ENCODE data around the gene CORO1C.

GRCh38 chr12:108678104-108678730 lies 53.1 kb downstream of the CORO1C start:
- no peak for TF ChIP-seq ATF3 (IDR thresholded peaks at IDR 0.05)
- no peak for TF ChIP-seq CTCF (IDR thresholded peaks at IDR 0.05; ENCODE audit: low read depth, low read length, missing input control)
- no peak for TF ChIP-seq FOXA2 (IDR thresholded peaks at IDR 0.05)
- no peak for TF ChIP-seq GABPA (IDR thresholded peaks at IDR 0.05 in 1 of 2, conservative IDR thresholded peaks at IDR 0.05 in 1 of 2)
- no peak for TF ChIP-seq MAX (IDR thresholded peaks at IDR 0.05)
- no peak for TF ChIP-seq YY1 (IDR thresholded peaks at IDR 0.05)
- no peak for TF ChIP-seq REST (IDR thresholded peaks at IDR 0.05)
- TF ChIP-seq FOXA1 (IDR thresholded peaks at IDR 0.05) = no peak
- no peak for TF ChIP-seq SP1 (IDR thresholded peaks at IDR 0.05)
- no peak for TF ChIP-seq RXRA (IDR thresholded peaks at IDR 0.05)
- no peak for TF ChIP-seq TAF1 (conservative IDR thresholded peaks at IDR 0.05)

Data from liver (tissue), 3 donors.